Choroid plexus epithelial cell (primary cell): ENCODE results near the gene RBM11.

Source experiments
- DNase-seq: peaks from one replicate; pipeline ENCODE4 v3.0.0-alpha.2; 2010; ENCODE audit warnings: low read depth
- H3K4me3 ChIP-seq: 2 replicates; pipeline ENCODE4 v1.5.1; 2011; ENCODE audit warnings: low read depth, mild to moderate bottlenecking, control low read depth, low read length, moderate library complexity
- TF ChIP-seq, protein P1 (sequence below): conservative IDR thresholded peaks from 2 replicates; pipeline ENCODE4 v1.5.1; 2011; ENCODE audit warnings: low read depth, mild to moderate bottlenecking, control low read depth, inconsistent platforms, low read length, moderate library complexity

RBM11 gene

GRCh38 chr21:14267076-14267475 is 51.1 kb downstream of the RBM11 start:
- TF ChIP-seq, protein P1, sequence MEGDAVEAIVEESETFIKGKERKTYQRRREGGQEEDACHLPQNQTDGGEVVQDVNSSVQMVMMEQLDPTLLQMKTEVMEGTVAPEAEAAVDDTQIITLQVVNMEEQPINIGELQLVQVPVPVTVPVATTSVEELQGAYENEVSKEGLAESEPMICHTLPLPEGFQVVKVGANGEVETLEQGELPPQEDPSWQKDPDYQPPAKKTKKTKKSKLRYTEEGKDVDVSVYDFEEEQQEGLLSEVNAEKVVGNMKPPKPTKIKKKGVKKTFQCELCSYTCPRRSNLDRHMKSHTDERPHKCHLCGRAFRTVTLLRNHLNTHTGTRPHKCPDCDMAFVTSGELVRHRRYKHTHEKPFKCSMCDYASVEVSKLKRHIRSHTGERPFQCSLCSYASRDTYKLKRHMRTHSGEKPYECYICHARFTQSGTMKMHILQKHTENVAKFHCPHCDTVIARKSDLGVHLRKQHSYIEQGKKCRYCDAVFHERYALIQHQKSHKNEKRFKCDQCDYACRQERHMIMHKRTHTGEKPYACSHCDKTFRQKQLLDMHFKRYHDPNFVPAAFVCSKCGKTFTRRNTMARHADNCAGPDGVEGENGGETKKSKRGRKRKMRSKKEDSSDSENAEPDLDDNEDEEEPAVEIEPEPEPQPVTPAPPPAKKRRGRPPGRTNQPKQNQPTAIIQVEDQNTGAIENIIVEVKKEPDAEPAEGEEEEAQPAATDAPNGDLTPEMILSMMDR: no peak
- no peak overlapping the region for H3K4me3 ChIP-seq
- DNase-seq: no peak

DNA sequence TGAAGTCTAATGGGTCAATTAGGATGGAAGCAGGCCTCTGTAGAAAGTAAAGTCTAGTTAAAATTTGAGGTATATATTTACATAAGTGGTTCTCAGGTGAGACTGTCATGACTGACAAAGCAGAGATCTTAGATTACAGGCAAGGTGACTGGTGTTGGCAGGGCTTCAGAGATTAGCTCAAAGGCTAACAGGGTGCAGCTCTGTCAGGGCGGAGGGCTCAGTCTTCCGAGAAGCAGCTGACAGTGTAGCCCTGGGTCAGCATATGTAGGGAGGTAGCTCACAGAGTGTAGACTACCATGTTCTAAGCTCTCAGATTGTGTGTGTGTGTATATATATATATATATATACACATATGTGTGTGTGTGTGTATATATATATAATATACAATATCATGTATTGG is 54.7 kb downstream of the RBM11 start:
- no peak for DNase-seq
- TF ChIP-seq, protein P1: no peak
- H3K4me3 ChIP-seq: no peak overlapping the region

- H3K4me3 ChIP-seq: no peak overlapping the region
- DNase-seq: no peak
- TF ChIP-seq, protein P1: no peak
Measured at GRCh38 chr21:14271053-14271452, 55.1 kb downstream of the RBM11 start.

DNA sequence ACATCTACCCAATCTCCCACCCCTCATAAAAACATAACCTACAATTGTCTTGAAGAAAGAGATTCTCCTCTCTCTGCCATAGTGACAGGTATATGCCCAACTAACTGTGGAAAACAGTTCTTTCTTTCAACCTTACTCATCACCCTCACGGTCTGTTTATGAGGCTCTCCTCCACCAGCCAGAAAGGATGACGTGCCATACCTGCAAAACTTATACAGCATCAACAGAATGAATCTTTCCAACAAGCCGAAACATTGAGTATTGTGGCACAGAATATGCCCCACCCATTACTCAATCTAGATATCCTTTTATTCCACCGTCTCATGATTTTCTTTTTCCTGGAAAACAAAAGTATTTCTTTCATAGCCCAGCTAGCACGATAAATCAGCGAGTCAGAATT is 55.7 kb downstream of the RBM11 start:
- TF ChIP-seq, protein P1: no peak
- no peak overlapping the region for H3K4me3 ChIP-seq
- DNase-seq: no peak

DNA sequence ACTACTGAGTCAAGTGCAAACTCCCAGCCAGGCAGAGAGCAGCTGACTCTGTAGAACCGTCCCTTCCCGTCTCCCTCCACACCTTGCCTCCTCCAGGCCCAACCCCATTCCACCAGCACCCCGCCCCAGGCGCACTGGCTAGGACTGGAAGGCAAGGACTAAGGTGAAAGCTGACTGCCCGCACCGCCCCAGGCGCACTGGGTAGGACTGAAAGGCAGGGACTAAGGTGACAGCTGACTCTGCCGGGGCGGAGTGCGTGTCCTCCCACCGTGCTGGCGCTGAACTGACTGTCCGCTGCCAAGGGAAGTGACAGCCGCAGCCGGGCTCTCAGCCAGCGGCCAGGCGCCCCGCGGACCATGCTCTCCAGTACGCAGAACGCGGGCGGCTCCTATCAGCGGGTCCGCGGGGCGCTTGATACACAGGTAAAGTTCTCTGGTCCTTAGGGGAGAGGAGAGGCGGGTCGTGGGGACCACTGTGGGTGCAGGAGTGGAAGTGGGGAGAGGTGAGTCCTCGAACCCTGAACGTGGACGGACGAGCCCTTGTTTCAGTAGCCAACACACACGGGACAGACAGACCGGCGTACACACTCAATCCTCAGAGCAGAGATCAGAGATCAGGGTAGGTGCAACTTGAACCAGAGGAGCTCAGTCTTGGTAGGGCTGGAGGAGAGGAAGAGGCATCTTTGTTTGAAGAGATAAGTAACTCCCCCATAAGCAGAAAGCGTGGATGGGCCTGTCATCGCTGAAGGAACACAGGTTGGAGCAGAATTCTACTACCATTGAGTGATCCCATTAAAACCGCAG is 58.0 kb downstream of the RBM11 start:
- TF ChIP-seq, protein P1: no peak
- H3K4me3 ChIP-seq: peak overlapping the region; percentile 11
- DNase-seq: peak; percentile 1

GRCh38 chr21:14275702-14276205 is 59.8 kb downstream of the RBM11 start:
- DNase-seq: no peak
- TF ChIP-seq, protein P1: no peak
- H3K4me3 ChIP-seq: no peak overlapping the region
